HEK293 (cell line): ENCODE data around the gene LITAFD.

ENCODE experiments used
- RBAK ChIP-seq: fragments of 450-650 bp; formaldehyde crosslinking; IDR thresholded peaks from 2 replicates; pipeline ENCODE4 v1.5.1; 2016; ENCODE audit warnings: missing biosample characterization, missing genetic modification characterization
- SP2 ChIP-seq: fragments of 450-650 bp; formaldehyde crosslinking; IDR thresholded peaks from 2 replicates; pipeline ENCODE4 v1.5.1; 2016; ENCODE audit warnings: missing biosample characterization, missing genetic modification characterization
- ZBTB7A ChIP-seq: fragments of 450-650 bp; formaldehyde crosslinking; IDR thresholded peaks from 2 replicates; pipeline ENCODE4 v1.5.1; 2016; ENCODE audit warnings: low read depth, missing biosample characterization, missing genetic modification characterization
- ZNF133 ChIP-seq: fragments of 450-650 bp; formaldehyde crosslinking; IDR thresholded peaks from 2 replicates; pipeline ENCODE4 v1.5.1; 2016; ENCODE audit warnings: missing biosample characterization, missing genetic modification characterization
- ZNF140 ChIP-seq: fragments of 450-650 bp; formaldehyde crosslinking; IDR thresholded peaks from 2 replicates; pipeline ENCODE4 v1.5.1; 2016; ENCODE audit warnings: missing biosample characterization, missing genetic modification characterization
- ZNF366 ChIP-seq: fragments of 450-650 bp; formaldehyde crosslinking; conservative IDR thresholded peaks from 2 replicates; pipeline ENCODE4 v1.5.1; 2016; ENCODE audit warnings: missing biosample characterization, missing genetic modification characterization
- ZNF404 ChIP-seq: fragments of 450-650 bp; formaldehyde crosslinking; IDR thresholded peaks from 2 replicates; pipeline ENCODE4 v1.5.1; 2017; ENCODE audit warnings: missing biosample characterization, missing genetic modification characterization
- ZNF626 ChIP-seq: fragments of 450-650 bp; sonication (Bioruptor Pico); formaldehyde crosslinking; IDR thresholded peaks from 2 replicates; pipeline ENCODE4 v1.5.1; 2018; ENCODE audit warnings: missing biosample characterization, missing genetic modification characterization, inconsistent platforms
- ZNF660 ChIP-seq: fragments of 450-650 bp; IDR thresholded peaks from 2 replicates; pipeline ENCODE4 v1.5.1; 2018; ENCODE audit warnings: missing biosample characterization, mild to moderate bottlenecking, missing genetic modification characterization
- ZNF707 ChIP-seq: fragments of 450-650 bp; formaldehyde crosslinking; IDR thresholded peaks from 2 replicates; pipeline ENCODE4 v1.5.1; 2016; ENCODE audit warnings: missing biosample characterization, missing genetic modification characterization
- TF ChIP-seq, protein P1 (sequence below): fragments of 450-650 bp; formaldehyde crosslinking; IDR thresholded peaks from 2 replicates; pipeline ENCODE4 v1.5.1; 2017; ENCODE audit warnings: missing biosample characterization, missing genetic modification characterization
- TF ChIP-seq, protein P2 (sequence below): fragments of 450-650 bp; formaldehyde crosslinking; IDR thresholded peaks from 2 replicates; pipeline ENCODE4 v1.5.1; 2016; ENCODE audit warnings: missing biosample characterization, missing genetic modification characterization
- TF ChIP-seq, protein P3 (sequence below): fragments of 450-650 bp; formaldehyde crosslinking; IDR thresholded peaks from 2 replicates; pipeline ENCODE4 v1.5.1; 2016; ENCODE audit warnings: missing biosample characterization, missing genetic modification characterization

DNA sequence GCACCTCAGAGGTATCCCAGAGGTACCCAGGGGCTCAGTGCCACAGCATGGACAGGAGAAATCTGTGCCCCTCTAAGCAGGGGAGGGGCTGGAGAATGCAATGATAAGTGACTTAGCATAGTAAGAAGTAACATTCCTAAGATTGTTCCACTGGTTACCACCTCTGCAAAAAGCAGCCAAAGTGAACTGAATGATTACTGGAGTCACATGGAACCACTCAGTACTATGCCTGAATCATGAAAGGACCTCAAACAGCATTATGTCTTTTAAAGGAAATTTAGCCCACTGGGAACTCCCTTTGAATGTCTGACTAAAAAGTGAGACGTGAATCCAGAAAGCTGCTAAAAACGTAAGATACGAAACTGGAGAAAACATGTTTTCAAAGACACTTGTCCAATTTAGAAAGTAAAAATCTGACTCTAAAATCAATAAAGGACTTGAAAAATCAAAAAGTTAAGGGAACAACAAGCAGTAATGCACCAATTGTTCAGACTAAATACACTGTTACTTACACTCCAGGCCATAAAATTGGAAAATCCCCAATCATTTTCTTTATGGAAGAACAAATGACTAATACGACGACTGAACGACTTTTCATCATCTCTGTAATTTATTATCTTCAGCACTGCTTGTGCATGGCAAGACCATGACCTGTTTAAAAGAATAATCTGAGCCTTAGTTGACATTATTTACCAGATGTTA lies 38.6 kb downstream of the LITAFD start:
- no peak for TF ChIP-seq ZNF140 (tag by site-specific recombination)
- TF ChIP-seq ZNF626 = no peak
- TF ChIP-seq, protein P1, sequence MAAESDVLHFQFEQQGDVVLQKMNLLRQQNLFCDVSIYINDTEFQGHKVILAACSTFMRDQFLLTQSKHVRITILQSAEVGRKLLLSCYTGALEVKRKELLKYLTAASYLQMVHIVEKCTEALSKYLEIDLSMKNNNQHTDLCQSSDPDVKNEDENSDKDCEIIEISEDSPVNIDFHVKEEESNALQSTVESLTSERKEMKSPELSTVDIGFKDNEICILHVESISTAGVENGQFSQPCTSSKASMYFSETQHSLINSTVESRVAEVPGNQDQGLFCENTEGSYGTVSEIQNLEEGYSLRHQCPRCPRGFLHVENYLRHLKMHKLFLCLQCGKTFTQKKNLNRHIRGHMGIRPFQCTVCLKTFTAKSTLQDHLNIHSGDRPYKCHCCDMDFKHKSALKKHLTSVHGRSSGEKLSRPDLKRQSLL (tag by site-specific recombination) = no peak
- no peak for TF ChIP-seq ZNF133 (tag by site-specific recombination)
- TF ChIP-seq, protein P2, sequence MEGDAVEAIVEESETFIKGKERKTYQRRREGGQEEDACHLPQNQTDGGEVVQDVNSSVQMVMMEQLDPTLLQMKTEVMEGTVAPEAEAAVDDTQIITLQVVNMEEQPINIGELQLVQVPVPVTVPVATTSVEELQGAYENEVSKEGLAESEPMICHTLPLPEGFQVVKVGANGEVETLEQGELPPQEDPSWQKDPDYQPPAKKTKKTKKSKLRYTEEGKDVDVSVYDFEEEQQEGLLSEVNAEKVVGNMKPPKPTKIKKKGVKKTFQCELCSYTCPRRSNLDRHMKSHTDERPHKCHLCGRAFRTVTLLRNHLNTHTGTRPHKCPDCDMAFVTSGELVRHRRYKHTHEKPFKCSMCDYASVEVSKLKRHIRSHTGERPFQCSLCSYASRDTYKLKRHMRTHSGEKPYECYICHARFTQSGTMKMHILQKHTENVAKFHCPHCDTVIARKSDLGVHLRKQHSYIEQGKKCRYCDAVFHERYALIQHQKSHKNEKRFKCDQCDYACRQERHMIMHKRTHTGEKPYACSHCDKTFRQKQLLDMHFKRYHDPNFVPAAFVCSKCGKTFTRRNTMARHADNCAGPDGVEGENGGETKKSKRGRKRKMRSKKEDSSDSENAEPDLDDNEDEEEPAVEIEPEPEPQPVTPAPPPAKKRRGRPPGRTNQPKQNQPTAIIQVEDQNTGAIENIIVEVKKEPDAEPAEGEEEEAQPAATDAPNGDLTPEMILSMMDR (tag by site-specific recombination) = no peak
- no peak for TF ChIP-seq ZNF660 (tag by site-specific recombination)
- no peak for TF ChIP-seq ZNF366 (tag by site-specific recombination)
- TF ChIP-seq, protein P3, sequence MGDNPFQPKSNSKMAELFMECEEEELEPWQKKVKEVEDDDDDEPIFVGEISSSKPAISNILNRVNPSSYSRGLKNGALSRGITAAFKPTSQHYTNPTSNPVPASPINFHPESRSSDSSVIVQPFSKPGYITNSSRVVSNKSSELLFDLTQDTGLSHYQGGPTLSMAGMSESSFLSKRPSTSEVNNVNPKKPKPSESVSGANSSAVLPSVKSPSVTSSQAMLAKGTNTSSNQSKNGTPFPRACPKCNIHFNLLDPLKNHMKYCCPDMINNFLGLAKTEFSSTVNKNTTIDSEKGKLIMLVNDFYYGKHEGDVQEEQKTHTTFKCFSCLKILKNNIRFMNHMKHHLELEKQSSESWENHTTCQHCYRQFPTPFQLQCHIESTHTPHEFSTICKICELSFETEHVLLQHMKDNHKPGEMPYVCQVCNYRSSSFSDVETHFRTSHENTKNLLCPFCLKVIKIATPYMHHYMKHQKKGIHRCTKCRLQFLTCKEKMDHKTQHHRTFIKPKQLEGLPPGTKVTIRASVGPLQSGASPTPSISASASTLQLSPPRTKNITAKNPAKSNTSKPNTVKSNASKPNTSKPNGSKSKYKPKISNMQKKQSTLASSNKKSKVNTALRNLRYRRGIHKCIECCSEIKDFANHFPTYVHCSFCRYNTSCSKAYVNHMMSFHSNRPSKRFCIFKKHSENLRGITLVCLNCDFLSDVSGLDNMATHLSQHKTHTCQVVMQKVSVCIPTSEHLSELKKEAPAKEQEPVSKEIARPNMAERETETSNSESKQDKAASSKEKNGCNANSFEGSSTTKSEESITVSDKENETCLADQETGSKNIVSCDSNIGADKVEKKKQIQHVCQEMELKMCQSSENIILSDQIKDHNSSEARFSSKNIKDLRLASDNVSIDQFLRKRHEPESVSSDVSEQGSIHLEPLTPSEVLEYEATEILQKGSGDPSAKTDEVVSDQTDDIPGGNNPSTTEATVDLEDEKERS (tag by site-specific recombination) = no peak
- TF ChIP-seq ZNF707 (tag by site-specific recombination) = no peak
- TF ChIP-seq SP2 = no peak
- no peak for TF ChIP-seq ZNF404 (tag by site-specific recombination)
- TF ChIP-seq RBAK (tag by site-specific recombination) = no peak
- no peak for TF ChIP-seq ZBTB7A (tag by site-specific recombination)
